ENCODE measurements around the gene ERICH6B.
"Not testable (repeated sequence)": the region's sequence is repeated elsewhere in the genome, so short reads cannot be mapped to it uniquely, and the experiment has no call there.

Gene ERICH6B
- 0 to 0.11 (median 0) reads per million in 9 experiments for total RNA-seq

- ATAC-seq (replicated peaks) (no peak), DNase-seq (no peak)
- Mint-ChIP-seq H3K4me3 (no peak within 1 kb of the TSS), H3K27ac (no peak within 1 kb of the TSS), H3K27me3 (peaks cover 40 to 92% of the 10 kb centered on the region in 2 donors), H3K36me3 (ENCODE audit: insufficient read depth) (no peaks in the 10 kb centered on the region), H3K9me3 (no peaks in the 10 kb centered on the region), H3K4me1 (ENCODE audit: low read depth in 2 of 2) (peaks cover 0 to 3% of the 10 kb centered on the region in 2 donors)
Observed at GRCh38 chr13:45615501-45616101, at the start of gene ERICH6B. TSS of gene ERICH6B (minus strand) at chr13:45615739. CDS start at chr13:45597005, 18,734 bp downstream.

GRCh38 chr13:45662903-45663302 is 47.4 kb upstream of the ERICH6B start:
- H3K4me3 Mint-ChIP-seq; H3K4me1 Mint-ChIP-seq (ENCODE audit: low read depth in 2 of 2): not testable (repeated sequence)

DNA sequence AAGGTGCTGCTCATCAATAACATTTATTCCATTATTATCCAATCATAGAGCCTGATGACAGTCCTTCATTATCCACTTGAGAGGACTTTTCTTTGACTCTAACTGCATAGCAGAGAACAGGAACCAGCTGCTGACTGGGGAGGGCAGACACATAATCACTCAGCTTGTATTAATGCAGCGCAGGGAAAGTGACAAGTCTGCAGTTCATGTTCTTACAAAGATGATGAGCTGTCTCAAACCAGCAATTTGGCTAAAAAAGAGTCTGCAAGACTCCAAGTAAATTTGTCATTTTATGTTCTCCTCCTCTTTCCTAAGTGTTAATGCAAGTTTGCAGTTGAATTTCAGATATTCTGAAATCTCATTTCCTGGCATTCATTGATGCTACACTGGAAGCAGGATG is 46.6 kb upstream of the ERICH6B start:
- H3K4me3 Mint-ChIP-seq: no peak overlapping the region
- H3K4me1 Mint-ChIP-seq (ENCODE audit: low read depth in 2 of 2): peaks cover 0 to 4% of the 10 kb centered on the region in 2 donors
- ATAC-seq (replicated peaks): no peak
- no peak overlapping the region for H3K27ac Mint-ChIP-seq
- H3K27me3 Mint-ChIP-seq: no peaks in the 10 kb centered on the region
- no peaks in the 10 kb centered on the region for H3K9me3 Mint-ChIP-seq
- H3K36me3 Mint-ChIP-seq (ENCODE audit: insufficient read depth): no peaks in the 10 kb centered on the region
- no peak for DNase-seq

More at GRCh38 chr13:45662903-45663302, 47.4 kb upstream of the ERICH6B start:
- ATAC-seq (replicated peaks); H3K27ac Mint-ChIP-seq; H3K9me3 Mint-ChIP-seq; H3K36me3 Mint-ChIP-seq (ENCODE audit: insufficient read depth); DNase-seq; H3K27me3 Mint-ChIP-seq: not testable (repeated sequence)

- ATAC-seq (replicated peaks); H3K27me3 Mint-ChIP-seq; H3K9me3 Mint-ChIP-seq; H3K36me3 Mint-ChIP-seq (ENCODE audit: insufficient read depth); H3K27ac Mint-ChIP-seq; DNase-seq; H3K4me3 Mint-ChIP-seq; H3K4me1 Mint-ChIP-seq (ENCODE audit: low read depth in 2 of 2): not testable (repeated sequence)
Observed at GRCh38 chr13:45660458-45660857, 44.9 kb upstream of the ERICH6B start.

DNA sequence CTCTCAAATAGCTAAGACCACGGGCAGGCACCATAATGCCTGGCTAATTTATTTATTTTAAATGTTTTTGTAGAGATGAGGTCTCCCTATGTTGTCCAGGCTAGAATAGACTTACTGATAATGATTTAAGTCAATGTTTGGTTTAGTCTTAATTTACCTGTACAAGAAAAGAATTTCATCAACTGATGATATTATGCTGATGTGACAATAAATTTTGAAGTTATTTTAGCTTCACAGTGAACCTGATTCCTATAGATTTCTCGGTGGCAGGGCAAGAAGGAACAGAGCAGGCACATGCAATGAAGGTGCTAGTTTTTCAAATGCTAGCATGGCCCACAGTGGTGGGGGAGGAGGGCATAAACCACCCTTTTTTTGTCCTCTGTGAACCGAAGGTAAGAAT is 44.0 kb upstream of the ERICH6B start:
- Mint-ChIP-seq H3K36me3 (ENCODE audit: insufficient read depth) (no peaks in the 10 kb centered on the region), H3K27ac (no peak overlapping the region), H3K4me1 (ENCODE audit: low read depth in 2 of 2) (peaks cover 0 to 4% of the 10 kb centered on the region in 2 donors), H3K9me3 (no peaks in the 10 kb centered on the region), H3K4me3 (no peak overlapping the region), H3K27me3 (no peaks in the 10 kb centered on the region)
- DNase-seq (no peak), ATAC-seq (replicated peaks) (no peak)

GRCh38 chr13:45658586-45659235 is 43.2 kb upstream of the ERICH6B start:
- Mint-ChIP-seq H3K36me3 (ENCODE audit: insufficient read depth) (no peaks in the 10 kb centered on the region), H3K4me1 (ENCODE audit: low read depth in 2 of 2) (peaks cover 0 to 4% of the 10 kb centered on the region in 2 donors), H3K4me3 (no peak overlapping the region), H3K27me3 (no peaks in the 10 kb centered on the region), H3K9me3 (no peaks in the 10 kb centered on the region), H3K27ac (no peak overlapping the region)
- ATAC-seq (replicated peaks) (no peak), DNase-seq (no peak)

- H3K27ac Mint-ChIP-seq: no peak overlapping the region
- H3K36me3 Mint-ChIP-seq (ENCODE audit: insufficient read depth): no peaks in the 10 kb centered on the region
- no peak overlapping the region for H3K4me3 Mint-ChIP-seq
- no peak for DNase-seq
- H3K4me1 Mint-ChIP-seq (ENCODE audit: low read depth in 2 of 2): no peaks in the 10 kb centered on the region
- no peak for ATAC-seq (replicated peaks)
- no peaks in the 10 kb centered on the region for H3K9me3 Mint-ChIP-seq
- no peaks in the 10 kb centered on the region for H3K27me3 Mint-ChIP-seq
Observed at GRCh38 chr13:45654633-45655349, 39.3 kb upstream of the ERICH6B start.

- DNase-seq; H3K27ac Mint-ChIP-seq; H3K9me3 Mint-ChIP-seq; ATAC-seq (replicated peaks); H3K4me1 Mint-ChIP-seq (ENCODE audit: low read depth in 2 of 2); H3K36me3 Mint-ChIP-seq (ENCODE audit: insufficient read depth); H3K4me3 Mint-ChIP-seq: not testable (repeated sequence)
- H3K27me3 Mint-ChIP-seq: peaks cover 22 to 25% of the 10 kb centered on the region in 2 donors
Observed at GRCh38 chr13:45645263-45645662, 29.7 kb upstream of the ERICH6B start.

DNA sequence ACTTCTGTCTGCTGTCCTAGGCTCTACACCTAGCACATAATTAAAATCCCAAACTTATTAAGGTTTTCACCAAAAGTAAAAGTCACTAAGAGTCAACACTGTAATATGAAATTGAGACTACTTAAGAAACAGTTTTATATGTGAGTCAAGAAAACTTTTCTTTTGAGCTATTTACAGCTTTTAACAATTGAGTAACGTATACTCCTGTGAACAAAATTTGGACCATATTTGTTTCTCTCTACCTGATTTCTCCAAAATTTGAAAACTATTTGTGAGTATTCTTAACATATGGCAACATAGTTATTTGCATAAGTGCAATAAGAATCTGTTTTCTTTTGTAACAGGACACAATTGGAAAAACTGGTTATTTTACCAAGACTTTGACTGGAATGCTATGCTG is 26.6 kb upstream of the ERICH6B start:
- not testable (repeated sequence) for DNase-seq; H3K9me3 Mint-ChIP-seq; H3K4me3 Mint-ChIP-seq; H3K4me1 Mint-ChIP-seq (ENCODE audit: low read depth in 2 of 2); H3K27ac Mint-ChIP-seq; ATAC-seq (replicated peaks); H3K36me3 Mint-ChIP-seq (ENCODE audit: insufficient read depth)
- H3K27me3 Mint-ChIP-seq: peaks cover 44 to 51% of the 10 kb centered on the region in 2 donors

DNA sequence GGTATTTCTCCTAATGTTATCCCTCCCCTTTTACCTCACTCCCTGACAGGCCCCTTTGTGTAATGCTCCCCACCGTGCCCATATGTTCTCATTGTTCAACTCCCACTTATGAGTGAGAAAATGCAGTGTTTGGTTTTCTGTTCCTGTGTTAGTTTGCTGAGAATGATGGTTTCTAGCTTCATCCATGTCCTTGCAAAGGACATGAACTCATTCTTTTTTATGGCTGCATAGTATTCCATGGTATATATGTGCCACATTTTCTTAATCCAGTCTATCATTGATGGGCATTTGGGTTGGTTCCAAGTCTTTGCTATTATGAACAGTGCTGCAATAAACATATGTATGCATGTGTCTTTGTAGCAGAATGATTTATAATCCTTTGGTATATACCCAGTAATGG is 19.8 kb upstream of the ERICH6B start:
- H3K27ac Mint-ChIP-seq; ATAC-seq (replicated peaks): not testable (repeated sequence)
- peaks cover 34 to 57% of the 10 kb centered on the region in 2 donors for H3K27me3 Mint-ChIP-seq

GRCh38 chr13:45630791-45631190 is 15.3 kb upstream of the ERICH6B start:
- H3K27ac Mint-ChIP-seq: no peak overlapping the region
- DNase-seq (no peak), ATAC-seq (replicated peaks) (no peak)
- H3K4me3 Mint-ChIP-seq: no peak overlapping the region
- peaks cover 16 to 29% of the 10 kb centered on the region in 2 donors for H3K27me3 Mint-ChIP-seq
- no peaks in the 10 kb centered on the region for H3K36me3 Mint-ChIP-seq (ENCODE audit: insufficient read depth)
- no peaks in the 10 kb centered on the region for H3K4me1 Mint-ChIP-seq (ENCODE audit: low read depth in 2 of 2)
- no peaks in the 10 kb centered on the region for H3K9me3 Mint-ChIP-seq

More for the DNA sequence above, 19.8 kb upstream of the ERICH6B start:
- H3K4me3 Mint-ChIP-seq; H3K4me1 Mint-ChIP-seq (ENCODE audit: low read depth in 2 of 2); DNase-seq; H3K36me3 Mint-ChIP-seq (ENCODE audit: insufficient read depth); H3K9me3 Mint-ChIP-seq: not testable (repeated sequence)

DNA sequence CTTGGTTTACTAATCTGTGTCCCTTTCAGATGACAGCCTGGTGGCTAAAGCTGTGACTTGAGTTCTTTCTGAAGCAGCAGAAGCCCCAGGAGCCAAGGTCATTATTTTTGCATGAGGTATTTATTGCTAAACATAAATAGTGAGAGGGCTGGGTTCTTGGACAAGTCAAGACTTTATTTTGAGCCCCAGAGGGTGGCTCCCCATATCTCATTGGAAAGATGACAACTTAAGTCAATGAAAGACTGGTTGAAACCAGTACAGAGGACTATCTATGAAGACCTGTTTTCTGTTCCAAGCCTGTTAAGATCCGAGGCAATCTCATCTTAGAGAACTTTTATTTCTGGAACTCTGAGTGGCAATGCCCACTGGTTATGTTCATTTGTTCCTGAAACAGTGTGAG is 14.4 kb upstream of the ERICH6B start:
- ATAC-seq (replicated peaks) (no peak), DNase-seq (no peak)
- H3K4me3 Mint-ChIP-seq: no peak overlapping the region
- no peak overlapping the region for H3K27ac Mint-ChIP-seq
- no peaks in the 10 kb centered on the region for H3K9me3 Mint-ChIP-seq
- H3K36me3 Mint-ChIP-seq (ENCODE audit: insufficient read depth): no peaks in the 10 kb centered on the region
- H3K4me1 Mint-ChIP-seq (ENCODE audit: low read depth in 2 of 2): no peaks in the 10 kb centered on the region
- peaks cover 23 to 38% of the 10 kb centered on the region in 2 donors for H3K27me3 Mint-ChIP-seq

DNA sequence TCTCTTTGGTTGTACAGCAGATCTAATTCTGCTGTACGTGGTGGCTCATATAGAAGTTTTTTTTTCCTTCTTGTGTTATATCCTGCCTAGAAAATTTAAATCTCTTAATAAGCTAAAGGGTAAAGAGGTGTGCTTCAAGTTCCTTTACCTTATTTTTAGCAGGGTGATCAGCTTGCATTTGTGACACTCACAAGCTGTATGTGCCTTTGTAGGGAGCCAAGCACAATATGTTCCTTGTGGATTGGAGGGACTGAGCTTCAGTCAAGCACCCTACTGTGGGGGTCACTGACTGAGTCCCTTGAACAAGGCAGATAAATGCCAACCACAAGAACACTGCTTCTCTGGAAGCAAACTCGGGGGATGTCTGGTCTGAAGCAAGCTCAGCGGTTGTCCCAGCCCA is 12.6 kb upstream of the ERICH6B start:
- ATAC-seq (replicated peaks) (no peak), DNase-seq (no peak)
- Mint-ChIP-seq H3K36me3 (ENCODE audit: insufficient read depth) (no peaks in the 10 kb centered on the region), H3K9me3 (no peaks in the 10 kb centered on the region), H3K27ac (no peak overlapping the region), H3K4me3 (no peak overlapping the region), H3K4me1 (ENCODE audit: low read depth in 2 of 2) (no peaks in the 10 kb centered on the region), H3K27me3 (peaks cover 40 to 43% of the 10 kb centered on the region in 2 donors)

- H3K27me3 Mint-ChIP-seq: peaks cover 43 to 45% of the 10 kb centered on the region in 2 donors
- H3K4me3 Mint-ChIP-seq: no peak overlapping the region
- DNase-seq (no peak), ATAC-seq (replicated peaks) (no peak)
- H3K36me3 Mint-ChIP-seq (ENCODE audit: insufficient read depth): no peaks in the 10 kb centered on the region
- no peaks in the 10 kb centered on the region for H3K9me3 Mint-ChIP-seq
- no peaks in the 10 kb centered on the region for H3K4me1 Mint-ChIP-seq (ENCODE audit: low read depth in 2 of 2)
- no peak overlapping the region for H3K27ac Mint-ChIP-seq
Observed at GRCh38 chr13:45627656-45628055, 12.1 kb upstream of the ERICH6B start.
